Activated T-helper 2 cell treated with anti-CD3 and anti-CD28 coated beads, Interferon-gamma antibody, Interleukin-2, Interleukin-4, amounts not matched to agents 10 μg/mL and 5 μg/mL and 100 μg/mL, durations not matched to agents 14 hours and 24 hours and 36 hours (primary cell): ENCODE measurements around the gene MADCAM1. TPM values are rescaled to one million over a fixed set of nuclear protein-coding genes. Genes with fewer than 3 reads are reported as not detected.
"Not testable (repeated sequence)": the region's sequence is repeated elsewhere in the genome, so short reads cannot be mapped to it uniquely, and the experiment has no call there.

Experiments
- DNase-seq: peaks from one replicate; pipeline ENCODE4 v3.0.0; 2021; ENCODE audit warnings: low spot score
- H3K27ac Mint-ChIP-seq: one replicate; pipeline ENCODE4 v1.8.0; 2021; ENCODE audit warnings: mixed read lengths
- H3K27me3 Mint-ChIP-seq: one replicate; pipeline ENCODE4 v1.8.0; 2021; ENCODE audit warnings: low read depth, mixed read lengths
- H3K36me3 Mint-ChIP-seq: one replicate; pipeline ENCODE4 v1.8.0; 2021; ENCODE audit warnings: low read depth, mixed read lengths
- H3K4me1 Mint-ChIP-seq: one replicate; pipeline ENCODE4 v1.8.0; 2021; ENCODE audit warnings: low read depth, mixed read lengths
- H3K4me3 Mint-ChIP-seq: one replicate; pipeline ENCODE4 v1.8.0; 2021; ENCODE audit warnings: low read depth, mild to moderate bottlenecking, moderate library complexity, mixed read lengths
- H3K9me3 Mint-ChIP-seq: one replicate; pipeline ENCODE4 v1.8.0; 2021; ENCODE audit warnings: mixed read lengths
- intact Hi-C: fragments of 100-400 bp; cut with micrococcal nuclease; formaldehyde crosslinking; loops from one replicate; pipeline ENCODE4 v1.15.1; 2023
- total RNA-seq: library from RNA; stranded (reverse); gene quantifications from 2 replicates; pipeline ENCODE4 v1.2.3, GENCODE V29; 2022

The MADCAM1 gene
- total RNA-seq: 0.18 and 0.21 TPM in 2 replicates

GRCh38 chr19:496112-496665 is at the start of gene MADCAM1:
MADCAM1 (plus strand) TSS chr19:496486; CDS start chr19:496500, 14 bp downstream.
- peaks cover 3% of the 10 kb centered on the region for H3K4me1 Mint-ChIP-seq
- DNase-seq: no peak
- intact Hi-C loops: no loop called here
- peaks cover 10% of the 10 kb centered on the region for H3K9me3 Mint-ChIP-seq
- no peak within 1 kb of the TSS for H3K4me3 Mint-ChIP-seq
- H3K27me3 Mint-ChIP-seq: peaks cover 15% of the 10 kb centered on the region
- H3K27ac Mint-ChIP-seq: no peak within 1 kb of the TSS
- no peaks in the 10 kb centered on the region for H3K36me3 Mint-ChIP-seq

DNA sequence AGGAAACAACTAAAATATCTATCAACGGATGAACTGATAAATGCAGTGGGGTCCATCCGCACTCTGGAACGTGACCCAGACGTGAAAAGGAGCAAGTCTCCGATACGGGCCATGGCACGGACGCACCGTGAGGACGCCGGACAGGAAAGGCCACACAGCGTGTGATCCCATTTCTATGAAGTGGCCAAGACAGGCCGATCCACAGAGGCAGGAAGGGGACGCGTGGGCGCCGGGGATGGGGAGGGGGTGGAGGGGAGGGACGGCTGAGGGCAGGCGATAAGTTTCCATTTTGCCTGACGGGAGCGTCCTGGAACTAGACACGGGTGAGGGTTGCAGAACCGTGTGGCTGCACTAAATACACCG is 49.2 kb upstream of the MADCAM1 start:
- no peak for DNase-seq
- H3K36me3 Mint-ChIP-seq: no peaks in the 10 kb centered on the region
- intact Hi-C loops: no loop called here
- no peak overlapping the region for H3K4me3 Mint-ChIP-seq
- no peak overlapping the region for H3K27ac Mint-ChIP-seq
- H3K27me3 Mint-ChIP-seq: no peaks in the 10 kb centered on the region
- H3K4me1 Mint-ChIP-seq: no peaks in the 10 kb centered on the region
- H3K9me3 Mint-ChIP-seq: peaks cover 10% of the 10 kb centered on the region

- no peaks in the 10 kb centered on the region for H3K4me1 Mint-ChIP-seq
- no peak overlapping the region for H3K27ac Mint-ChIP-seq
- intact Hi-C loops: no loop called here
- DNase-seq: no peak
- no peaks in the 10 kb centered on the region for H3K36me3 Mint-ChIP-seq
- H3K9me3 Mint-ChIP-seq: peaks cover 8% of the 10 kb centered on the region
- no peak overlapping the region for H3K4me3 Mint-ChIP-seq
- no peaks in the 10 kb centered on the region for H3K27me3 Mint-ChIP-seq
These were observed 48.3 kb upstream of the MADCAM1 start for GRCh38 chr19:447816-448560.

DNA sequence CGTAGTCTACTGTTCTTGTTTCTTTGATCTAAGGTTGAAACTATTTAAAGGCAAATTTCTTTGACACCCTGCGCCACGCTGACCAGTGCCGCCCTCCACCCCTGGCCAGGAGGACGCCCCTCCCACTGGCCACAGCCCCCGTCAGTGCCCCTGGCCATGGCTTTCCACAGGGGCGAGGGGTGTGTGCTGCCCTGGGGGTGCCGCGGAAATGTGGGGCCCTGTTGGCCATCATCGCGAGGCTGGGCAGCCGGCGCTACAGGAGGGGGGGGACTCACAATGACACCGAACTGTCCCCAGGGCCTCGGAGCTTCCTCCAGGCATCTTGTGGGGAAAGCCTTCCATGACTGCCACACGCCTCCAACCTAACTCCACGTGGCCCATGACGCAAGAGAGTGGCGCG is 46.4 kb upstream of the MADCAM1 start:
- intact Hi-C loops: no loop called here
- no peak for DNase-seq
- no peaks in the 10 kb centered on the region for H3K4me1 Mint-ChIP-seq
- H3K27me3 Mint-ChIP-seq: no peaks in the 10 kb centered on the region
- no peak overlapping the region for H3K27ac Mint-ChIP-seq
- no peak overlapping the region for H3K4me3 Mint-ChIP-seq
- H3K36me3 Mint-ChIP-seq: no peaks in the 10 kb centered on the region
- H3K9me3 Mint-ChIP-seq: peaks cover 8% of the 10 kb centered on the region

DNA sequence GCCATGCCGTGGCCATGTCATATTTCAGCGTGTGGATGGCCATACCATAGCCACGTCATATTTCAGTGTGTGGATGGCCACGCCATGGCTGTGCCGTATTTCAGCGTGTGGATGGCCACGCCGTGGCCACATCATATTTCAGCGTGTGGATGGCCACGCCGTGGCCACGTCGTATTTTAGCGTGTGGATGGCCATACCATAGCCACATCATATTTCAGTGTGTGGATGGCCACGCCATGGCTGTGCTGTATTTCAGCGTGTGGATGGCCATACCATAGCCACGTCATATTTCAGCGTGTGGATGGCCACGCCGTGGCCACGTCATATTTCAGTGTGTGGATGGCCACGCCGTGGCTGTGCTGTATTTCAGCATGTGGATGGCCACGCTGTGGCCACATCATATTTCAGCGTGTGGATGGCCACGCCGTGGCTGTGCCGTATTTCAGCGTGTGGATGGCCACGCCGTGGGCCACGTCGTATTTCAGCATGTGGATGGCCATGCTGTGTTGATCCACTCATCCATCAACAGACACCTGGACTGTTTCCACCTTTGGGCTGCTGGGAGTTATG is 45.3 kb upstream of the MADCAM1 start:
- H3K36me3 Mint-ChIP-seq, H3K27ac Mint-ChIP-seq, intact Hi-C loops, DNase-seq, H3K27me3 Mint-ChIP-seq, H3K9me3 Mint-ChIP-seq, H3K4me1 Mint-ChIP-seq, H3K4me3 Mint-ChIP-seq: not testable (repeated sequence)

DNA sequence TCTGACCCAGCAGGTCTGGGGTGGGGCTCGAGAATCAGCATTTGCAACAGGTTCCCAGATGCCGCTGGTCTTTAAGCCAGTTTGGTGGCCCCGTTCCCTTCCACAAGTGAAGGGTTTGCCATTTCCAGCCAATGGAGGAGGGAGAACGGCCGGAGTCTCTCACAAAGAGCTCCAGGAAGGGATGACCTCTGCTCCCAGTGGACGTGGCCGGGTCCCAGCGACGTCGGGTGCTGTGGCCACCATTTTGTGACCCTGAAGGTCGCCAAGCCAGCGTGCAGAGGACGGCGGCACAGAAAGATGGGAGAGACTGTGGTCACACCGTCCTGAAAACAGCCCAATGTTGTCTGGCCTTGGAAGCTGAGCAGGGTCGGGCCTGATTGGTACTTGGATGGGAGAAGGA is 43.5 kb upstream of the MADCAM1 start:
- H3K9me3 Mint-ChIP-seq: peaks cover 8% of the 10 kb centered on the region
- no peaks in the 10 kb centered on the region for H3K27me3 Mint-ChIP-seq
- H3K4me1 Mint-ChIP-seq: no peaks in the 10 kb centered on the region
- no peak overlapping the region for H3K4me3 Mint-ChIP-seq
- no peak overlapping the region for H3K27ac Mint-ChIP-seq
- H3K36me3 Mint-ChIP-seq: no peaks in the 10 kb centered on the region
- no peak for DNase-seq
- intact Hi-C loops: no loop called here

DNA sequence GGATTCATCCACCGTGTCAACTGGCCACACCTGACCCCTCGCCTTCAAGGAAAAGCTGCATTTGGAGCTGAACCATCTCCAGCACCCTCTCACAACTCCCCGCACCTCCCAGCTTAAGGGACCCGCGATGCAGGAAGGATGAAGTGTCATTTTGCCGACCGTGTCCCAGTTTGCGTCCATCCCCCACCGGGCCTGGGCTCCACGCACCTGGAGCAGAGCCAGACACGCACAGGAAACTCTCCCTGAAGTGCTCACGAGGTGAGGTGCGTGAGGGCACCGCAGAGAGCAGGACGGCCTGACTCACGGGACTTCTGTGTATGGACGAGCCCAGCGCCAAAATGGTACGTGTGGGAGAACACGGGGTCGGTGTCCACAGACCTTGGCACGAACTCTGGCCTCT is 42.7 kb upstream of the MADCAM1 start:
- no peak for DNase-seq
- H3K36me3 Mint-ChIP-seq: no peaks in the 10 kb centered on the region
- H3K4me3 Mint-ChIP-seq: no peak overlapping the region
- intact Hi-C loops: no loop called here
- no peak overlapping the region for H3K27ac Mint-ChIP-seq
- H3K9me3 Mint-ChIP-seq: peaks cover 8% of the 10 kb centered on the region
- H3K27me3 Mint-ChIP-seq: no peaks in the 10 kb centered on the region
- H3K4me1 Mint-ChIP-seq: no peaks in the 10 kb centered on the region

DNA sequence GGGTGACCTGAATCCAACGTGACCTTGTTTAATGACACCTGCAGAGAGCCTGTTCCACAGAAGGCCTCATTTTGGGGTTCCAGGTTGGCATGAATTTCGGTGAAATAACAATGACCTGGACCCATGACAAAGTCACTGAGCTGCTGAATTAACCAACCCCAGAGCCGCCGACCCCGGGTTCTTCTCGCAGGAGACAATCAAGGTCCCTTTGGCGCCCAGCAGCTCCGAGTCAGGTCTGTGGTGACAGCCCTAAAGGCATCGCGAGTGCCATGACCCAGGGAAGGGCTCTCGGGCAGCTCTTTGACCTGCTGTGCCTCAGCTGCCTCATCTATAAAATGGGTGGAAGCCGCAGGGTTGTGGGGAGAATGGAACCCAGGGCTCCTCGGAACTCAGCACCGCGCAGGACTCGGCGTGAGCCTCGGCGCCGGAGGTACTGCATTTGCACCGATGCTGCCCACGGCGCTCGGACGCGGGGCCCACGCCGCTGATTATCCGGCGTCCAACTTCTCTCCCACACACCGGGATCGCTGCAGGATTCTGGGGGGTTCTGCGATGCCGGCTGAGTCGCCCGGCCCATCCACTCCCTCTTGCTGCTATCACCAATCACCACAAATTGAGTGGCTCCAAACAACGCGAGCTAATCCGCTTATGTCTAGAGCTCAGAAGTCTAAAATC is 41.1 kb upstream of the MADCAM1 start:
- no peak overlapping the region for H3K27ac Mint-ChIP-seq

DNA sequence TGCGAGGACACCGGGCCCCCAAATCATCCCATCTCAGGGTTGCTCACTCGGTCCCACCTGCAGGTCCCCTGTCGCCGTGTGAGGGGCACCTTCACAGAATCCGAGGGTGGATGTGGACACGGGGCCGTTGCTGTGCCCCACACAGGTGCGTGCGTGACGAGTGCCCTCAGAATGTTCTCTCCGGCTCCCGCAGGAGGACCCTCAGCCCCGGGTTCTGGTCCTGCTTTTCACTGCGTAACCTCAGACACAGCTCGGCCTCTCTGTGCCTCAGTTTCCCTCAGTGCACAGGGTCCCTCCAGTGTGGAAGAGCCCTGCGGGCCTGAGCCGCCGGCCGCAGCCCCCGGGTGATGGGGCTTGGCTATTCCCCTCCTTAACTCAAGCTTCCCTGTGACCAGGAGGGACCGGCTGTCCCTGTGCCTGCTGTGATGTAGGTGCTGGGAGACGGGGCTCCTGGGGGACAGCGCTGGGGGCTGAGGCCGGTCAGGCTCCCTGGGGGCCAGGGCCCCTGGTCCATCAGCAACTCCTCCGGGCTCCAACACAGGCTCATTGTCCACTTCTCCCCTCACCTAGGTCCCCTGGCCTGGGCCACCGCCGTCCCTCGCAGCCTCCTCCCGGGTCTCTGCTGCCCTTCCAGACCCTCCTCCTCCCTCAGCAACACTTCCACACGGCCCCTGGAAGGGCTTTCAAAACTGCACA is 40.3 kb upstream of the MADCAM1 start:
- Mint-ChIP-seq H3K36me3 (no peaks in the 10 kb centered on the region), H3K9me3 (peaks cover 1% of the 10 kb centered on the region), H3K4me1 (no peaks in the 10 kb centered on the region), H3K4me3 (no peak overlapping the region), H3K27ac (no peak overlapping the region), H3K27me3 (peaks cover 6% of the 10 kb centered on the region)
- intact Hi-C loops: no loop called here
- DNase-seq: no peak

More for the DNA sequence above, 41.1 kb upstream of the MADCAM1 start:
- DNase-seq: no peak
- no peaks in the 10 kb centered on the region for H3K36me3 Mint-ChIP-seq
- H3K4me3 Mint-ChIP-seq: no peak overlapping the region
- no peaks in the 10 kb centered on the region for H3K4me1 Mint-ChIP-seq
- peaks cover 6% of the 10 kb centered on the region for H3K27me3 Mint-ChIP-seq
- H3K9me3 Mint-ChIP-seq: peaks cover 8% of the 10 kb centered on the region
- intact Hi-C loops: no loop called here

DNA sequence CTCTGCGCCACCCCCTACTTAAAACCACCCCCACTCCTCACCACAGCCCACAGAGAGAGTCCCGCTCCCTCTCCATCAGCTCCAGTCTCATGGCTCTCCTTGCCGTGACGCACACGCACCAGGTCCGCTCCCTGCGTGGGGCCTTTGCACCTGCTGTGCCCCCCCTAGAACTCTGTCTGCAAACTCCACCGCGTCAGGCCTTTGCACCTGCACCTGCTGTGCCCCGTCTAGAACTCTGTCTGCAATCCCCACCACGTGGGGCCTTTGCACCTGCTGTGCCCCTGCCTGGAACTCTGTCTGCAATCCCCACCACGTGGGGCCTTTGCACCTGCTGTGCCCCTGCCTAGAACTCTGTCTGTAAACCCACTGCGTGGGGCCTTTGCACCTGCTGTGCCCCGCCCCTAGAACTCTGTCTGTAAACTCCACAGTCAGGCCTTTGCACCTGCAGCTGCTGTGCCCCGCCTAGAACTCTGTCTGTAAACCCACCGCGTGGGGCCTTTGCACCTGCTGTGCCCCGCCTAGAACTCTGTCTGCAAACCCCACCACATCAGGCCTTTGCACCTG is 39.7 kb upstream of the MADCAM1 start:
- intact Hi-C loops: no loop called here
- DNase-seq: no peak
- Mint-ChIP-seq H3K36me3 (no peaks in the 10 kb centered on the region), H3K27ac (no peak overlapping the region), H3K4me1 (no peaks in the 10 kb centered on the region), H3K9me3 (no peaks in the 10 kb centered on the region), H3K4me3 (no peak overlapping the region), H3K27me3 (peaks cover 7% of the 10 kb centered on the region)

DNA sequence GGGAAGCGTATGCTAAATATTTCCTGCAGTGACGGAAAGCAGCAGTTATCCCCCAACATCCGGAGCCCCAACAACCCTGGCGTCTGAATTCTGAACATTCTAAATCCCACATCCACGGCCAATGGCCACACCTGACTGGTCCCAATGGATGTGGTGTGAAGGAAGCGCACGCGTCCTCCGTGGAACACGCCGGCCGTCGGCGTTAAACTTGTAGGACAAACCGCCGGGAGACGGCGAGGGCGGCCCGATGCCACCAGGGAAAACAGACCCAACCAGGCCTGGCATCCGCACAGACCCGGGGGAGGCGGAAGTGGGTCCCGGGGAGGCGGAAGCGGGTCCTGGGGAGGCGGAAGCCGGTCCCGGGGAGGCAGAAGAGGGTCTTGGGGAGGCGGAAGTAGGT is 38.6 kb upstream of the MADCAM1 start:
- no peaks in the 10 kb centered on the region for H3K9me3 Mint-ChIP-seq
- H3K27me3 Mint-ChIP-seq: peaks cover 12% of the 10 kb centered on the region
- H3K27ac Mint-ChIP-seq: no peak overlapping the region
- no peak for DNase-seq
- no peaks in the 10 kb centered on the region for H3K36me3 Mint-ChIP-seq
- H3K4me3 Mint-ChIP-seq: no peak overlapping the region
- intact Hi-C loops: no loop called here
- no peaks in the 10 kb centered on the region for H3K4me1 Mint-ChIP-seq

DNA sequence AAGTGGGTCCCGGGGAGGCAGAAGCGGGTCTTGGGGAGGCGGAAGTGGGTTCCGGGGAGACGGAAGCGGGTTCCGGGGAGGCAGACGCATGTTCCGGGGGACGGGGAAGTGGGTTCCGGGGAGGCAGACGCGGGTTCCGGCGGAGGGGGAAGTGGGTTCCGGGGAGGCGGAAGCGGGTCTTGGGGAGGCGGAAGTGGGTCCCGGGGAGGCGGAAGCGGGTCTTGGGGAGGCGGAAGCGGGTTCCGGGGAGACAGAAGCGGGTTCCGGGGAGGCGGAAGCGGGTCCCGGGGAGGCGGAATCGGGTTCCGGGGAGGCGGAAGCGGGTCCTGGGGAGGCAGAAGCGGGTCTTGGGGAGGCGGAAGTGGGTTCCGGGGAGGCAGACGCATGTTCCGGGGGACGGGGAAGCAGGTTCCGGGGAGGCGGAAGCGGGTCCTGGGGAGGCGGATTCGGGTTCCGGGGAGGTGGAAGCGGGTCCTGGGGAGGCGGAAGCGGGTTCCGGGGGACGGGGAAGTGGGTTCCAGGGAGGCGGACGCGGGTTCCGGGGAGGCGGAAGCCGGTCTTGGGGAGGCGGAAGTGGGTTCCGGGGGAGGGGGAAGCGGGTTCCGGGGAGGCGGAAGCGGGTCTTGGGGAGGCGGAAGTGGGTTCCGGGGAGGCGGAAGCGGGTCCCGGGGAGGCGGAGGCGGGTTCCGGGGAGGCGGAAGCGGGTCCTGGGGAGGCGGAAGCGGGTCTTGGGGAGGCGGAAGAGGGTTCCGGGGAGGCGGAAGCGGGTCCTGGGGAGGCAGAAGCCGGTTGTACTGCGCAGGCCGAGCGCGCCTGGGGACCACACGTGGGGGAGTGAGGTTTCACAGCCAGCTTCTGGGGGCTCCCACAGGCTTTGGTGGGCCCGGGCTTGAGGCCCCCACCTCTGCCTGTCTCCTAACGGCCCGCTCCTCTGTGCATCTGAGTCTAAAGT is 37.9 kb upstream of the MADCAM1 start:
- Mint-ChIP-seq H3K27me3 (peaks cover 15% of the 10 kb centered on the region), H3K9me3 (no peaks in the 10 kb centered on the region), H3K27ac (no peak overlapping the region), H3K36me3 (no peaks in the 10 kb centered on the region), H3K4me3 (no peak overlapping the region), H3K4me1 (no peaks in the 10 kb centered on the region)
- intact Hi-C loops: no loop called here
- DNase-seq: no peak
